Sigmoid colon (tissue), 7 donors: ENCODE data around the gene NFATC2IP. TPM values are rescaled to one million over a fixed set of nuclear protein-coding genes. Genes with fewer than 3 reads are reported as not detected.
"Not testable (repeated sequence)": the region's sequence is repeated elsewhere in the genome, so short reads cannot be mapped to it uniquely, and the experiment has no call there.

Source experiments
- DNase-seq: peaks from one replicate; pipeline ENCODE4 v3.0.0-alpha.2; 2019
- H3K27ac ChIP-seq, 4 donors: fragments of 200-600 bp; sonication (generic); one replicate each; pipeline ENCODE4 v1.5.1; 2016 to 2019; ENCODE audit warnings: mild to moderate bottlenecking in 1 of 4
- H3K27me3 ChIP-seq, 3 donors: fragments of 200-600 bp; sonication (generic); one replicate each; pipeline ENCODE4 v1.5.1; 2019; ENCODE audit warnings: mild to moderate bottlenecking in 1 of 3
- H3K36me3 ChIP-seq, 4 donors: fragments of 200-600 bp; sonication (generic); one replicate each; pipeline ENCODE4 v1.5.1; 2016 to 2019
- H3K4me1 ChIP-seq, 4 donors: fragments of 200-600 bp; sonication (generic); one replicate each; pipeline ENCODE4 v1.5.1; 2017 to 2019
- H3K4me3 ChIP-seq, 4 donors: fragments of 200-600 bp; sonication (generic); one replicate each; pipeline ENCODE4 v1.5.1; 2017 to 2019; ENCODE audit warnings: mild to moderate bottlenecking in 2 of 4, moderate library complexity in 1 of 4
- H3K9me3 ChIP-seq, 4 donors: fragments of 200-600 bp in 3 of 4; sonication (generic) in 3 of 4; one replicate each; pipeline versions ENCODE4 v1.5.1 to v1.6.1; 2013 to 2019
- CTCF ChIP-seq, 4 experiments: fragments of 450-650 bp in 3 of 4; fragments of 200-600 bp in 1 of 4; IDR thresholded peaks; one replicate each; pipeline ENCODE4 v1.5.1; 2016 to 2019; ENCODE audit warnings: antibody characterized with exemption in 4 of 4, mild to moderate bottlenecking in 3 of 4, moderate library complexity in 2 of 4
- EP300 ChIP-seq, 4 donors: sonication (generic); formaldehyde crosslinking; IDR thresholded peaks; one replicate each; pipeline ENCODE4 v1.6.1; 2017; ENCODE audit warnings: antibody characterized with exemption in 4 of 4
- POLR2A ChIP-seq, 2 donors: fragments of 450-650 bp; IDR thresholded peaks; one replicate each; pipeline ENCODE4 v1.6.1; 2016; ENCODE audit warnings: antibody characterized with exemption in 2 of 2, mild to moderate bottlenecking in 2 of 2, moderate library complexity in 2 of 2
- POLR2AphosphoS5 ChIP-seq, 4 donors: sonication (generic); formaldehyde crosslinking; IDR thresholded peaks; one replicate each; pipeline ENCODE4 v1.6.1; 2017; ENCODE audit warnings: antibody characterized with exemption in 4 of 4
- WGBS, 2 donors: extraction: QIAGEN DNeasy Blood & Tissue Kit; methylation state at CpG; one replicate each; pipeline ENCODE4 v1.1.7; 2013; 5-methylcytosine and 5-hydroxymethylcytosine counted together
- intact Hi-C: fragments of 100-400 bp; cut with DNase I; formaldehyde crosslinking; loops from one replicate; pipeline ENCODE4 v1.15.1; 2023
- polyA plus RNA-seq, 3 donors: library from polyadenylated mRNA; stranded (reverse); fragments of 200-250 nt; gene quantifications; one replicate each; pipeline ENCODE4 v1.2.3, GENCODE V29; 2013
- total RNA-seq, 4 donors: library from RNA; depleted of rRNA; stranded (reverse); fragments of >200 nt; gene quantifications; one replicate each; pipeline ENCODE4 v1.1.0, GENCODE V29; 2016
- donor health status: healthy with polysubstance abuse.
- donor health status: Bipolar disorder and iron deficiency.
- donor health status: healthy.

The NFATC2IP gene
- total and polyA plus RNA-seq, 7 donors, result 12.6 to 42.5 (median 20.8) TPM

- DNase-seq, result no peak
- TF ChIP-seq EP300 (IDR thresholded peaks at IDR 0.05), result no peak
- no peak for TF ChIP-seq CTCF (IDR thresholded peaks at IDR 0.05)
- H3K27me3 ChIP-seq, result no peaks in the 10 kb centered on the region
- H3K9me3 ChIP-seq, result no peaks in the 10 kb centered on the region
- intact Hi-C loops, result no loop called here
- no peaks in the 10 kb centered on the region for H3K36me3 ChIP-seq
- WGBS, 2 donors, result 92 to 94% methylated on average over 2 of the region's 2 CpGs
- no peak overlapping the region for H3K4me3 ChIP-seq
- no peaks in the 10 kb centered on the region for H3K4me1 ChIP-seq
- H3K27ac ChIP-seq, result no peak overlapping the region
These were observed 49.3 kb downstream of the NFATC2IP start for GRCh38 chr16:29000019-29000418.

GRCh38 chr16:29004496-29005139 is 53.9 kb downstream of the NFATC2IP start:
- H3K27me3 ChIP-seq, H3K27ac ChIP-seq, DNase-seq, H3K9me3 ChIP-seq, H3K4me1 ChIP-seq, H3K36me3 ChIP-seq, H3K4me3 ChIP-seq, intact Hi-C loops: not testable (repeated sequence)
- WGBS, 2 donors, result 73 to 78% methylated on average over 9 of the region's 9 CpGs

GRCh38 chr16:29007730-29008593 is 57.2 kb downstream of the NFATC2IP start:
- no peak for DNase-seq
- no peak overlapping the region for H3K4me3 ChIP-seq
- no peaks in the 10 kb centered on the region for H3K9me3 ChIP-seq
- H3K27me3 ChIP-seq, result no peaks in the 10 kb centered on the region
- intact Hi-C loops, result no loop called here
- no peaks in the 10 kb centered on the region for H3K36me3 ChIP-seq
- no peak for TF ChIP-seq EP300 (IDR thresholded peaks at IDR 0.05)
- 67 to 75% methylated on average over 10 of the region's 10 CpGs for WGBS, 2 donors
- H3K27ac ChIP-seq, result no peak overlapping the region
- H3K4me1 ChIP-seq, result no peaks in the 10 kb centered on the region

- no peak overlapping the region for H3K4me3 ChIP-seq
- H3K4me1 ChIP-seq, result no peaks in the 10 kb centered on the region
- TF ChIP-seq EP300 (IDR thresholded peaks at IDR 0.05), result no peak
- TF ChIP-seq POLR2A (IDR thresholded peaks at IDR 0.05), result no peak
- TF ChIP-seq CTCF (IDR thresholded peaks at IDR 0.05), result no peak
- TF ChIP-seq POLR2AphosphoS5 (IDR thresholded peaks at IDR 0.05), result no peak
- intact Hi-C loops, result no loop called here
- 59 to 81% methylated on average over 14 of the region's 14 CpGs for WGBS, 2 donors
- H3K27ac ChIP-seq, result no peak overlapping the region
- H3K27me3 ChIP-seq, result no peaks in the 10 kb centered on the region
- no peaks in the 10 kb centered on the region for H3K36me3 ChIP-seq
- no peaks in the 10 kb centered on the region for H3K9me3 ChIP-seq
- DNase-seq, result no peak
These were observed 58.5 kb downstream of the NFATC2IP start for GRCh38 chr16:29009050-29009837.

- WGBS, 2 donors, result 90 to 92% methylated on average over 2 of the region's 2 CpGs
- DNase-seq, result no peak
- Histone ChIP-seq H3K9me3 (no peaks in the 10 kb centered on the region), H3K27ac (no peak overlapping the region), H3K4me3 (no peak overlapping the region), H3K4me1 (no peaks in the 10 kb centered on the region), H3K36me3 (no peaks in the 10 kb centered on the region), H3K27me3 (no peaks in the 10 kb centered on the region)
- intact Hi-C loops, result no loop called here
- no peak for TF ChIP-seq POLR2AphosphoS5 (IDR thresholded peaks at IDR 0.05)
- no peak for TF ChIP-seq CTCF (IDR thresholded peaks at IDR 0.05)
- no peak for TF ChIP-seq EP300 (IDR thresholded peaks at IDR 0.05)
- no peak for TF ChIP-seq POLR2A (IDR thresholded peaks at IDR 0.05)
These were observed 59.1 kb downstream of the NFATC2IP start for GRCh38 chr16:29009838-29010166.
